ENCODE data around the gene VPS37C.

- TF ChIP-seq CTCF (conservative IDR thresholded peaks at IDR 0.05; ENCODE audit: low read depth, low read length) (no peak), EZH2 (IDR thresholded peaks at IDR 0.05; ENCODE audit: borderline replicate concordance, low read depth, low read length, poor library complexity, severe bottlenecking) (no peak)
Measured at GRCh38 chr11:61174949-61175348, 13.7 kb upstream of the VPS37C start.

Measured in A673 (cell line).